ENCODE measurements around the gene TYMP. TPM values are rescaled to one million over a fixed set of nuclear protein-coding genes. Genes with fewer than 3 reads are reported as not detected.

Gene TYMP
- total RNA-seq, 1 experiment from 2014 or later = 1.5 TPM

- no peaks in the 10 kb centered on the region for H3K4me1 Mint-ChIP-seq
- H3K27ac Mint-ChIP-seq = no peak overlapping the region
- H3K9me3 Mint-ChIP-seq = no peaks in the 10 kb centered on the region
- H3K4me3 Mint-ChIP-seq = no peak overlapping the region
- ATAC-seq (no peak), DNase-seq (ENCODE audit: low spot score) (no peak)
- peaks cover 20% of the 10 kb centered on the region for H3K27me3 Mint-ChIP-seq (ENCODE audit: low read depth)
- no peaks in the 10 kb centered on the region for H3K36me3 Mint-ChIP-seq
- POLR2A ChIA-PET = no interaction called here
- CTCF ChIA-PET = interaction anchor here (1.4 kb wide), 1 partner anchor 99 kb away, joined by 3 read pairs; no protein-coding TSS in a partner anchor
- TF ChIP-seq AFF4 (CRISPR knock-in tag; IDR thresholded peaks at IDR 0.05; ENCODE audit: borderline replicate concordance) (no peak), SOX15 (CRISPR knock-in tag; IDR thresholded peaks at IDR 0.05) (no peak), ZNF121 (CRISPR knock-in tag; IDR thresholded peaks at IDR 0.05) (no peak), ZNF425 (CRISPR knock-in tag; conservative IDR thresholded peaks at IDR 0.05) (no peak), SP1 (CRISPR knock-in tag; conservative IDR thresholded peaks at IDR 0.05) (no peak), RELA (CRISPR knock-in tag; IDR thresholded peaks at IDR 0.05; ENCODE audit: borderline replicate concordance) (no peak), E2F1 (CRISPR knock-in tag; IDR thresholded peaks at IDR 0.05) (no peak), SMAD4 (CRISPR knock-in tag; IDR thresholded peaks at IDR 0.05) (no peak), NFYB (CRISPR knock-in tag; conservative IDR thresholded peaks at IDR 0.05; ENCODE audit: low read depth) (no peak)
- TF ChIP-seq, protein P1, sequence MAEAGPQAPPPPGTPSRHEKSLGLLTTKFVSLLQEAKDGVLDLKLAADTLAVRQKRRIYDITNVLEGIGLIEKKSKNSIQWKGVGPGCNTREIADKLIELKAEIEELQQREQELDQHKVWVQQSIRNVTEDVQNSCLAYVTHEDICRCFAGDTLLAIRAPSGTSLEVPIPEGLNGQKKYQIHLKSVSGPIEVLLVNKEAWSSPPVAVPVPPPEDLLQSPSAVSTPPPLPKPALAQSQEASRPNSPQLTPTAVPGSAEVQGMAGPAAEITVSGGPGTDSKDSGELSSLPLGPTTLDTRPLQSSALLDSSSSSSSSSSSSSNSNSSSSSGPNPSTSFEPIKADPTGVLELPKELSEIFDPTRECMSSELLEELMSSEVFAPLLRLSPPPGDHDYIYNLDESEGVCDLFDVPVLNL (CRISPR knock-in tag; IDR thresholded peaks at IDR 0.05; ENCODE audit: borderline replicate concordance, low read depth) = no peak
- TF ChIP-seq, protein P2, sequence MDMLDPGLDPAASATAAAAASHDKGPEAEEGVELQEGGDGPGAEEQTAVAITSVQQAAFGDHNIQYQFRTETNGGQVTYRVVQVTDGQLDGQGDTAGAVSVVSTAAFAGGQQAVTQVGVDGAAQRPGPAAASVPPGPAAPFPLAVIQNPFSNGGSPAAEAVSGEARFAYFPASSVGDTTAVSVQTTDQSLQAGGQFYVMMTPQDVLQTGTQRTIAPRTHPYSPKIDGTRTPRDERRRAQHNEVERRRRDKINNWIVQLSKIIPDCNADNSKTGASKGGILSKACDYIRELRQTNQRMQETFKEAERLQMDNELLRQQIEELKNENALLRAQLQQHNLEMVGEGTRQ (CRISPR knock-in tag; IDR thresholded peaks at IDR 0.05) = no peak
- TF ChIP-seq, protein P3, sequence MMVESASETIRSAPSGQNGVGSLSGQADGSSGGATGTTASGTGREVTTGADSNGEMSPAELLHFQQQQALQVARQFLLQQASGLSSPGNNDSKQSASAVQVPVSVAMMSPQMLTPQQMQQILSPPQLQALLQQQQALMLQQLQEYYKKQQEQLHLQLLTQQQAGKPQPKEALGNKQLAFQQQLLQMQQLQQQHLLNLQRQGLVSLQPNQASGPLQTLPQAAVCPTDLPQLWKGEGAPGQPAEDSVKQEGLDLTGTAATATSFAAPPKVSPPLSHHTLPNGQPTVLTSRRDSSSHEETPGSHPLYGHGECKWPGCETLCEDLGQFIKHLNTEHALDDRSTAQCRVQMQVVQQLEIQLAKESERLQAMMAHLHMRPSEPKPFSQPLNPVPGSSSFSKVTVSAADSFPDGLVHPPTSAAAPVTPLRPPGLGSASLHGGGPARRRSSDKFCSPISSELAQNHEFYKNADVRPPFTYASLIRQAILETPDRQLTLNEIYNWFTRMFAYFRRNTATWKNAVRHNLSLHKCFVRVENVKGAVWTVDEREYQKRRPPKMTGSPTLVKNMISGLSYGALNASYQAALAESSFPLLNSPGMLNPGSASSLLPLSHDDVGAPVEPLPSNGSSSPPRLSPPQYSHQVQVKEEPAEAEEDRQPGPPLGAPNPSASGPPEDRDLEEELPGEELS (CRISPR knock-in tag; IDR thresholded peaks at IDR 0.05) = no peak
- TF ChIP-seq, protein P4, sequence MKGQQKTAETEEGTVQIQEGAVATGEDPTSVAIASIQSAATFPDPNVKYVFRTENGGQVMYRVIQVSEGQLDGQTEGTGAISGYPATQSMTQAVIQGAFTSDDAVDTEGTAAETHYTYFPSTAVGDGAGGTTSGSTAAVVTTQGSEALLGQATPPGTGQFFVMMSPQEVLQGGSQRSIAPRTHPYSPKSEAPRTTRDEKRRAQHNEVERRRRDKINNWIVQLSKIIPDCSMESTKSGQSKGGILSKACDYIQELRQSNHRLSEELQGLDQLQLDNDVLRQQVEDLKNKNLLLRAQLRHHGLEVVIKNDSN (CRISPR knock-in tag; IDR thresholded peaks at IDR 0.05) = no peak
These were observed 12.7 kb upstream of the TYMP start for GRCh38 chr22:50542416-50542927.

Measured in WTC11 (cell line).